GM12872 (cell line): ENCODE results near the gene AGL.

ENCODE experiments used
- CTCF ChIP-seq: IDR thresholded peaks from 3 replicates; pipeline ENCODE4 v1.5.1; 2011; ENCODE audit warnings: low read depth, mild to moderate bottlenecking, low read length, moderate library complexity; ENCODE audit not compliant: insufficient read depth

Gene AGL

GRCh38 chr1:99955375-99955774, 105.2 kb downstream of the AGL start:
- TF ChIP-seq CTCF = no peak

- TF ChIP-seq CTCF = no peak
Observed at GRCh38 chr1:99956755-99957154, 106.6 kb downstream of the AGL start.

GRCh38 chr1:99957818-99958217, 107.7 kb downstream of the AGL start:
- TF ChIP-seq CTCF = no peak

- no peak for TF ChIP-seq CTCF
Observed at GRCh38 chr1:99963041-99963795, 113.1 kb downstream of the AGL start.

GRCh38 chr1:99964806-99965205, 114.6 kb downstream of the AGL start:
- TF ChIP-seq CTCF = no peak

GRCh38 chr1:99965646-99966375, 115.7 kb downstream of the AGL start:
- no peak for TF ChIP-seq CTCF

- no peak for TF ChIP-seq CTCF
Observed at GRCh38 chr1:99968214-99968613, 118.1 kb downstream of the AGL start.
